ENCODE results near the gene RANGAP1. TPM values are rescaled to one million over a fixed set of nuclear protein-coding genes. Genes with fewer than 3 reads are reported as not detected.

The RANGAP1 gene
- total RNA-seq, 4 donors from 2014 or later, result 35.5 to 42.7 (median 38.8) TPM

- Histone ChIP-seq H3K36me3 (no peaks in the 10 kb centered on the region), H3K27ac (peak overlapping the region in 1 of 3 donors; percentile 42), H3K4me1 (peaks cover 16 to 39% of the 10 kb centered on the region in 2 donors), H3K4me3 (replicated peaks in 1 of 3) (no peak overlapping the region), H3K9me3 (no peaks in the 10 kb centered on the region), H3K27me3 (no peaks in the 10 kb centered on the region)
- no peak for TF ChIP-seq POLR2A (IDR thresholded peaks at IDR 0.05)
- no peak for TF ChIP-seq CTCF (IDR thresholded peaks at IDR 0.05)
- intact Hi-C loops (cut with DNase I), result no loop called here
- DNase-seq, result no peak
- WGBS, 2 donors, result 78 to 87% methylated on average over 7 of the region's 7 CpGs
These were observed 22.6 kb upstream of the RANGAP1 start for GRCh38 chr22:41308544-41308947.

DNA sequence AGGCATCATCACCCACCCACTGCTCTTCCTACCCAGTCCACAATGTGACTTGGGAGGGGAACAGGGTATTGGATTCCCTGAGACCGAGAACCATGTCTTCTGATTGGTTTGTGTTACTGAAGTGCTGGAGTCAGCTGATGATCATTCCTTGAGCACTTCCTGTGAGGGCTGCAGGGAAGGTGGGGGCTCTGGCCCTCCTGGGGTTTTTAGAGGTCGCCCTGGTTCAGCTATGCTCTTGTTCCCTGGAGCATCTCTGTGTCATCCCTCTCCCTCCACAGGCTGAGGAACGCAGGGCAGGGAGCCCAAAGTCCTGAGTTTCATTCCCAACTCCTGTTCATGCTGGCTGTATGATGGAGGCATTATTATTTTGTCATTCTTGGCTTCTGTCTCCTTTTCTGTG, 22.1 kb upstream of the RANGAP1 start:
- H3K9me3 ChIP-seq, result no peaks in the 10 kb centered on the region
- H3K27ac ChIP-seq, result peak overlapping the region in 1 of 3 donors; percentile 42
- intact Hi-C loops (cut with DNase I), result no loop called here
- no peaks in the 10 kb centered on the region for H3K36me3 ChIP-seq
- H3K4me1 ChIP-seq, result peaks cover 18 to 40% of the 10 kb centered on the region in 2 donors
- no peak overlapping the region for H3K4me3 ChIP-seq (replicated peaks in 1 of 3)
- no peaks in the 10 kb centered on the region for H3K27me3 ChIP-seq
- no peak for TF ChIP-seq POLR2A (IDR thresholded peaks at IDR 0.05)
- no peak for TF ChIP-seq CTCF (IDR thresholded peaks at IDR 0.05)
- no peak for DNase-seq
- 60 to 76% methylated on average over 3 of the region's 3 CpGs for WGBS, 2 donors

DNA sequence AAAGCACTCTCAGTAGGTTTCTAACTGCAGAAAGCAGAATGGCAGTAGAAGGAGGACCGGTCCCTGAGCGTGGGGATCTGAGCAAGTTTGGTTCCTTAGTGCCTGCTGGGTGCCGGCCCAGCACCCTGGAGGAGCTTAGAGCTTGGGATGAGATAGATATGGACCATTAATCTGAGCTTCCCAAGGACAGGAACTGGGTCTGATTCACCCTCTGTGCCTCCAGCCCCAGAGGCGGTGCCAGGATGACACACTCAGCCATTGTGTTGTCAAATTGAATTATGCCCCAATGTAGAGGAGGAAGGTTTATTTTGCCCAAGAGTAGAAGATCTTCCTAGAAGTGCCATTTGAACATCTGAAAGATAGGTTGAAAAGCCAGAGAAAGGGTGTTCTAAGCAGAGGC, 19.7 kb upstream of the RANGAP1 start:
- Histone ChIP-seq H3K9me3 (no peaks in the 10 kb centered on the region), H3K27ac (peak overlapping the region in 1 of 3 donors; percentile 57), H3K27me3 (no peaks in the 10 kb centered on the region), H3K4me1 (peaks cover 24 to 47% of the 10 kb centered on the region in 2 donors), H3K4me3 (replicated peaks in 1 of 3) (no peak overlapping the region), H3K36me3 (no peaks in the 10 kb centered on the region)
- 84 to 89% methylated on average over 4 of the region's 4 CpGs for WGBS, 2 donors
- intact Hi-C loops (cut with DNase I), result no loop called here
- no peak for DNase-seq
- TF ChIP-seq CTCF (IDR thresholded peaks at IDR 0.05), result no peak
- TF ChIP-seq POLR2A (IDR thresholded peaks at IDR 0.05), result no peak

DNA sequence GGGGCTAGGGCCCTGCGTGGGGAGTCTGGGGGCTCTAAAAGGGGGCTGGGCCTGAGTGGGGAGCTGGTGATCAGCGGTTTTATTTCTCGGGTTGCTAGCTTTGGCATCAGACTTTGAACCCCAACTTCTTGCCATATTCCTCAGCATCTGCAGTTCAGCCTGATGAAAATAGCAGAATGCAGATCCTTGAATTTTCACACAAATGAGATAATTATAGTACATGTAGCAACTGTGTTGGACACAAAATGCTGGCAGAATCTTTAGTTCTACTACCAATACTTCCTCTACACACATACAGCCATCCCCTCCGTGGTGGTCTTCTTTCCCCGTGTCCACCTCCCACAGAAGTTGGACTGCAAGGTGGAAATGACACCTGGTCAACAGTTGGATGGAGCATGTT, 16.8 kb upstream of the RANGAP1 start:
- no peak for DNase-seq
- intact Hi-C loops (cut with DNase I), result no loop called here
- Histone ChIP-seq H3K36me3 (no peaks in the 10 kb centered on the region), H3K27me3 (no peaks in the 10 kb centered on the region), H3K9me3 (no peaks in the 10 kb centered on the region), H3K27ac (peak overlapping the region; percentile 90 to 97 (median 93)), H3K4me3 (replicated peaks in 1 of 3) (peak overlapping the region; percentile 36 to 79 (median 63)), H3K4me1 (peaks cover 18 to 35% of the 10 kb centered on the region in 2 donors)
- TF ChIP-seq POLR2A (IDR thresholded peaks at IDR 0.05) (no peak), CTCF (IDR thresholded peaks at IDR 0.05) (no peak)
- WGBS, 2 donors, result 8 to 13% methylated on average over 5 of the region's 5 CpGs

DNA sequence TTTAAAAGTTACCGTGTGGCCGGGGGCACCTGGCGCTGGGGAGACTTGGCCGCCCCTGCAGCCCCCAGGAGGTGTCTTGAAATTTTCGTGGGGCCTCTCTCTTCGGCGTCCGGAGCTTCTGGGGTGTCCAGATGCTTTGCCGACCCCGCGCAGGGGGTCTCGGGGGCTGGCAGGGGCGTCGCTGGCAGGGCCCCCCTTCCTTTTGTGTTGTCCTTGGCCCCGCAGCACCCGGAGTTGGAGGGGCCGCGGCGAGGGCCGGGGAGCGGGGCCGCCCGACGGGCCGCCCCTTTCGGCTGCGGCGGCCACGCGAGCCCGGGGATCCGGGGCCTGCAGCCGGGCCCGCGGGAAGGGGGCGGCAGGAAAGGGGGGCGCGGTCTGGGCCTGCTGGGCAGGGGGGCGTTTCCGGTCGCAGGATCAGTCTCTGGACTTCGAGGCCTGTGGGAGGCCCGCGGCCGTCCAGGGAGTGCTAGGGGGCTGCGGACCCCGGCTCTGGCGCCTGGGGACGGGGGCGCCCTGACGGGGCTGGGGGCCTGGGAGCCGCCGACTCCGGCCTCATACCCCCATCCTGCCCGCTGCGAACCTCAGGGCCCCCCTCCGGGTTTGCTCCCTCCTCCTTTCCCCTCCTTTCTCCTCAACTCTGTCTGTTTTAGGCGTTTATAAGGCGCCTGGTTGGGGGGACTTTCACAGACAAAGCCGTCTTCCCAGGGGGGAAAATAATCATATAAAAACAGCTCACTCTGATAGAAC, 16.2 kb upstream of the RANGAP1 start:
- TF ChIP-seq CTCF (IDR thresholded peaks at IDR 0.05), result no peak
- Histone ChIP-seq H3K9me3 (no peaks in the 10 kb centered on the region), H3K4me1 (peaks cover 18 to 30% of the 10 kb centered on the region in 2 donors), H3K27ac (peak overlapping the region; percentile 90 to 97 (median 93)), H3K36me3 (no peaks in the 10 kb centered on the region), H3K27me3 (no peaks in the 10 kb centered on the region), H3K4me3 (replicated peaks in 1 of 3) (peak overlapping the region; percentile 36 to 79 (median 63))
- intact Hi-C loops (cut with DNase I), result no loop called here
- 1% methylated on average over 22 to 26 of the region's 60 CpGs for WGBS, 2 donors
- peak in 1 of 2 donors; percentile 14 for DNase-seq

Data from thyroid gland (tissue), 4 donors.